Lower lobe of right lung (tissue), 2 donors: ENCODE data around the gene PDE4B. TPM values are rescaled to one million over a fixed set of nuclear protein-coding genes. Genes with fewer than 3 reads are reported as not detected.

Experiments
- ATAC-seq, 2 donors: fragments of 200-7000 bp; cut with Tn5 transposase; one replicate each; pipeline ENCODE4 v1.9.1; 2020 to 2022; ENCODE audit warnings: mild to moderate bottlenecking in 2 of 2, moderate library complexity in 2 of 2
- DNase-seq: peaks from one replicate; pipeline ENCODE4 v3.0.0-alpha.2; 2020
- H3K27ac ChIP-seq: fragments of 200-600 bp; one replicate; pipeline ENCODE4 v1.8.0; 2022
- H3K27me3 ChIP-seq: fragments of 200-600 bp; one replicate; pipeline ENCODE4 v1.8.0; 2022; ENCODE audit warnings: low read depth
- H3K36me3 ChIP-seq: fragments of 200-600 bp; one replicate; pipeline ENCODE4 v1.8.0; 2022; ENCODE audit warnings: mild to moderate bottlenecking
- H3K4me1 ChIP-seq: fragments of 200-600 bp; one replicate; pipeline ENCODE4 v1.8.0; 2022
- H3K4me3 ChIP-seq: fragments of 200-600 bp; one replicate; pipeline ENCODE4 v1.8.0; 2022; ENCODE audit warnings: mild to moderate bottlenecking
- H3K9me3 ChIP-seq: fragments of 200-600 bp; one replicate; pipeline ENCODE4 v1.8.0; 2022
- intact Hi-C: fragments of 100-400 bp; cut with DNase I; formaldehyde crosslinking; loops from one replicate; pipeline ENCODE4 v1.11.0; 2022
- total RNA-seq: library from RNA; stranded (reverse); fragmentation: NEBNext Ultra II Directional; extraction: Animal tissue kit (Norgen Biotek cat#: 25700); gene quantifications from one replicate; pipeline ENCODE4 v1.2.1, GENCODE V29; 2021
- TF ChIP-seq, protein P1 (sequence below): fragments of 200-600 bp; IDR thresholded peaks from one replicate; pipeline ENCODE4 v1.8.0; 2022; ENCODE audit warnings: antibody characterized with exemption, mild to moderate bottlenecking
- donor health status: DM: no; HTN: yes; CAD: no; lungs with severe emphysema.

PDE4B gene
- total RNA-seq, 1 donor from 2014 or later: 26.9 TPM

DNA sequence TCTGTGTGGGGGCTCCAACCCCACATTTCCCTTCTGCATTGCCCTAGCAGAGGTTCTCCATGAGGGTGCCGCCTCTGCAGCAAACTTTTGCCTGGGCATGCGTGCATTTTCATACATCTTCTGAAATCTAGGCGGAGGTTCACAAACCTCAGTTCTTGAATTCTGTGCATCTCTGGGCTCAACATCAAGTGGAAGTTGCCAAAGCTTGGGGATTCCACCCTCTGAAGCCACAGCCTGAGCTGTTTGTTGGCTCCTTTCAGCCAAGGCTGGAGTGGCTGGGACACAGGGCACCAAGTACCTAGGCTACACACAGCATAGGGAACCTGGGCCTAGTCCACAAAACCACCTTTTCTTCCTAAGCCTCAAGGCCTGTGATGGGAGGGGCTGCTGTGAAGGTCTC, 235.3 kb downstream of the PDE4B start:
- ATAC-seq (no peak), DNase-seq (no peak)
- no peaks in the 10 kb centered on the region for H3K27me3 ChIP-seq
- no peak overlapping the region for H3K27ac ChIP-seq
- H3K4me1 ChIP-seq: no peaks in the 10 kb centered on the region
- H3K36me3 ChIP-seq: no peaks in the 10 kb centered on the region
- TF ChIP-seq, protein P1, sequence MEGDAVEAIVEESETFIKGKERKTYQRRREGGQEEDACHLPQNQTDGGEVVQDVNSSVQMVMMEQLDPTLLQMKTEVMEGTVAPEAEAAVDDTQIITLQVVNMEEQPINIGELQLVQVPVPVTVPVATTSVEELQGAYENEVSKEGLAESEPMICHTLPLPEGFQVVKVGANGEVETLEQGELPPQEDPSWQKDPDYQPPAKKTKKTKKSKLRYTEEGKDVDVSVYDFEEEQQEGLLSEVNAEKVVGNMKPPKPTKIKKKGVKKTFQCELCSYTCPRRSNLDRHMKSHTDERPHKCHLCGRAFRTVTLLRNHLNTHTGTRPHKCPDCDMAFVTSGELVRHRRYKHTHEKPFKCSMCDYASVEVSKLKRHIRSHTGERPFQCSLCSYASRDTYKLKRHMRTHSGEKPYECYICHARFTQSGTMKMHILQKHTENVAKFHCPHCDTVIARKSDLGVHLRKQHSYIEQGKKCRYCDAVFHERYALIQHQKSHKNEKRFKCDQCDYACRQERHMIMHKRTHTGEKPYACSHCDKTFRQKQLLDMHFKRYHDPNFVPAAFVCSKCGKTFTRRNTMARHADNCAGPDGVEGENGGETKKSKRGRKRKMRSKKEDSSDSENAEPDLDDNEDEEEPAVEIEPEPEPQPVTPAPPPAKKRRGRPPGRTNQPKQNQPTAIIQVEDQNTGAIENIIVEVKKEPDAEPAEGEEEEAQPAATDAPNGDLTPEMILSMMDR: no peak
- H3K9me3 ChIP-seq: peaks cover 7% of the 10 kb centered on the region
- intact Hi-C loops: no loop called here
- no peak overlapping the region for H3K4me3 ChIP-seq

DNA sequence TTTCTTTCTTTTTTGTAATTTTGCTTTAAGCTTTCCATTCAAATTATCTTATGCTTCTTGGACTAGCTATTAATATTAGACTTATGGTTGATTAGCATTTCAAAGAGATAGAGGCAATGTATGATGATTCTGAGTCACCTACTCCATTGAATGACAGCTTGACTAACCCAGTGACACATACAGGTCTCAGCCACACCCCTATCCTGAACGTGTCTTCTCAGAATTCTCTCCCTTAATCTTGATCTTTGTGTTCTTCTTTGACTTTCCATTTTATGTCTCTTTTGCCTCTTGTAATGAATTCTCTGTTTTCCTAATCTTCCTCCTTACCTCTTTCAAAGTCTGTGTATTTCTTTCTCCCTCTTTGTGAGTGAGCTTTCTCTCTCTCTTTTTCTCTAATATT, 241.1 kb downstream of the PDE4B start:
- no peak overlapping the region for H3K27ac ChIP-seq
- no peak for DNase-seq
- no peak overlapping the region for H3K4me3 ChIP-seq
- TF ChIP-seq, protein P1: no peak
- H3K9me3 ChIP-seq: peaks cover 7% of the 10 kb centered on the region
- ATAC-seq: no peak
- intact Hi-C loops: no loop called here
- no peaks in the 10 kb centered on the region for H3K36me3 ChIP-seq
- no peaks in the 10 kb centered on the region for H3K4me1 ChIP-seq
- H3K27me3 ChIP-seq: no peaks in the 10 kb centered on the region

DNA sequence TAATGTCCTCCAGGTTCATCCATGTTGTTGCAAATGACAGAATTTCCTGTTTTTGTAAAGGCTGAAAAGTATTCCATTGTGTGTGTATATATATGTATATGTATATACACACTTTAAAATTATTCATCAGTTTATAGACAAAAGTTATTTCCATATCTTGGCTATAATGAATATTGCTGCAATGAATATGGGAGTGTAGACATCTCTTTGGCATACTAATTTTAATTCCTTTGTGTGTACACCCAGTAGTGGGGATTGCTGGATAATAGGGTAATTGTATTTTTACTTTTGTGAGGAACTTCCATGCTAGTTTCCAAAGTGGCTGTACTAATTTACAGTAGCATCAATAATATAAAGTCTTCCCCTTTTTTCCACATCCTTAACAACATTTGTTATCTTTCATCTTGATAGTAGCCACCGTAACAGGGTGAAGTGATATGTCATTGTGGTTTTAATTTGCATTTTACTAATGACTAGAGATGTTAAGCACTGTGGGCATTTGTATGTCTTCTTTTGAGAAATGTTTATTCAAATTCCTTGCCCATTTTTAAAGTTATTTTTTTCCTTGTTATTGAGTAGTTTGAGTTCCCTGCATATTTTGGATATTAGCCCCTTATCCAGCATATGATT, 243.0 kb downstream of the PDE4B start:
- H3K4me3 ChIP-seq: no peak overlapping the region
- ATAC-seq: no peak
- H3K36me3 ChIP-seq: no peaks in the 10 kb centered on the region
- TF ChIP-seq, protein P1: no peak
- no peak overlapping the region for H3K27ac ChIP-seq
- intact Hi-C loops: no loop called here
- no peaks in the 10 kb centered on the region for H3K4me1 ChIP-seq
- no peaks in the 10 kb centered on the region for H3K9me3 ChIP-seq
- DNase-seq: no peak
- H3K27me3 ChIP-seq: no peaks in the 10 kb centered on the region

DNA sequence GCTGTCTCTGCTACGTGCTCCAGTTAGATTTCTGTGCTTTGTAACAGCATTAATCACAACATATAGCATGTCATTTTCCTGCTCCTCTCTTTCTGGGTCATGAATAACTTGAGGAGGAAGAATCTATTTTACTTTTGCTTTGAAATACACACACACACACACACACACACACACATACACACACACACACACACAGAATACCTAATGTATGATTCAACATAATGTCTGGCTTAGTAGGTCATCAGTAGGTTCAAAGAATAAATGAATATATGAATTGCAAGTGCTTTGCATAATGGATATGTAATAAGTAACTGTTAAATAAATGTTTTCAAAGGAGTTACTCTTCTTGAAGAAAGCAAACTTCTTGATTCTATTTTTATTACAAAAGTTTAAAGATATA, 249.0 kb downstream of the PDE4B start:
- H3K4me1 ChIP-seq: no peaks in the 10 kb centered on the region
- H3K4me3 ChIP-seq: no peak overlapping the region
- no peak overlapping the region for H3K27ac ChIP-seq
- DNase-seq: no peak
- no peak for ATAC-seq
- TF ChIP-seq, protein P1: no peak
- no peaks in the 10 kb centered on the region for H3K36me3 ChIP-seq
- H3K9me3 ChIP-seq: no peaks in the 10 kb centered on the region
- intact Hi-C loops: no loop called here
- H3K27me3 ChIP-seq: no peaks in the 10 kb centered on the region

DNA sequence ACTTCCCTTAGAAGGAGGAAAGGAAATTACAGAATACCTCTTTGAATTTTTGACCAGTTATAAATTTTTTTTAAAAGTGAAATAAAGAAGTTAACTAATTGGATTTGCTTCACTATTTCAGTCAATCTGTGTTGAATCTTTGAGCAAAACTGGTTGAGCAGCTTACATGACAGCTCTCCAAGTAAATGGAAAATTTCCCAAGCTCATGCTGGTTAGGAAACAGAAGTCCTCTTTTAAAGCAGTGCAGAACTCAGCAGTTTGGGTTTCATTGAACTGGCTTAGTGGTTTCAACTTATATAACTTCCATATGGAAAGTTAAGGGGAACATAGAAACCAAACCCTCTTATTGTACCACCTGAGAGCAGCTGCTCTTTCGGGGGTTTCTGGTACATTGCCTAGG, 250.5 kb downstream of the PDE4B start:
- H3K4me1 ChIP-seq: no peaks in the 10 kb centered on the region
- H3K9me3 ChIP-seq: no peaks in the 10 kb centered on the region
- no peak for ATAC-seq
- no peaks in the 10 kb centered on the region for H3K27me3 ChIP-seq
- no peaks in the 10 kb centered on the region for H3K36me3 ChIP-seq
- no peak overlapping the region for H3K27ac ChIP-seq
- no peak overlapping the region for H3K4me3 ChIP-seq
- DNase-seq: no peak
- TF ChIP-seq, protein P1: no peak
- intact Hi-C loops: no loop called here
